Fibroblast of villous mesenchyme (primary cell): ENCODE data around the gene SLC25A26. TPM values are rescaled to one million over a fixed set of nuclear protein-coding genes. Genes with fewer than 3 reads are reported as not detected.
"Not testable (repeated sequence)": the region's sequence is repeated elsewhere in the genome, so short reads cannot be mapped to it uniquely, and the experiment has no call there.

Source experiments
- DNase-seq: peaks from one replicate; pipeline ENCODE4 v3.0.0-alpha.2; 2010; ENCODE audit warnings: low read depth
- H3K4me3 ChIP-seq: 2 replicates; pipeline ENCODE4 v1.5.1; 2011; ENCODE audit warnings: low read depth, mild to moderate bottlenecking, low read length
- CTCF ChIP-seq: IDR thresholded peaks from 2 replicates; pipeline ENCODE4 v1.5.1; 2012; ENCODE audit warnings: low read depth, mild to moderate bottlenecking, low read length; ENCODE audit not compliant: insufficient read depth
- total RNA-seq: library from RNA; depleted of rRNA; stranded (reverse); fragments of >200 nt; gene quantifications from 2 replicates; pipeline ENCODE4 v1.2.3, GENCODE V29; 2012

Gene SLC25A26
- total RNA-seq, 1 donor: 18.1 TPM

- no peak for DNase-seq
- TF ChIP-seq CTCF: no peak
- H3K4me3 ChIP-seq: no peak overlapping the region
Observed at GRCh38 chr3:66303491-66303901, 82.7 kb downstream of the SLC25A26 start.

GRCh38 chr3:66304293-66304692, 83.5 kb downstream of the SLC25A26 start:
- no peak overlapping the region for H3K4me3 ChIP-seq
- DNase-seq: no peak
- no peak for TF ChIP-seq CTCF

GRCh38 chr3:66306086-66306485, 85.3 kb downstream of the SLC25A26 start:
- not testable (repeated sequence) for DNase-seq, H3K4me3 ChIP-seq

- not testable (repeated sequence) for DNase-seq, H3K4me3 ChIP-seq
Observed at GRCh38 chr3:66306991-66307390, 86.2 kb downstream of the SLC25A26 start.

- no peak for DNase-seq
- no peak for TF ChIP-seq CTCF
- H3K4me3 ChIP-seq: no peak overlapping the region
Observed at GRCh38 chr3:66312039-66312438, 91.2 kb downstream of the SLC25A26 start.

- H3K4me3 ChIP-seq: no peak overlapping the region
- DNase-seq: peak; percentile 33
- TF ChIP-seq CTCF: no peak
Observed at GRCh38 chr3:66314455-66314854, 93.7 kb downstream of the SLC25A26 start.

GRCh38 chr3:66317750-66318376, 97.1 kb downstream of the SLC25A26 start:
- no peak for TF ChIP-seq CTCF
- no peak for DNase-seq
- no peak overlapping the region for H3K4me3 ChIP-seq

- no peak for TF ChIP-seq CTCF
- no peak overlapping the region for H3K4me3 ChIP-seq
- no peak for DNase-seq
Observed at GRCh38 chr3:66320390-66320789, 99.6 kb downstream of the SLC25A26 start.
